Mesenchymal stem cell (in vitro differentiated cells and primary cell): ENCODE data around the gene ARFGAP3.

Experiments
- DNase-seq: peaks from one replicate; pipeline ENCODE4 v3.0.0-alpha.2; 2013
- H2AFZ ChIP-seq: one replicate; pipeline ENCODE4 v1.6.1; 2013; ENCODE audit warnings: low read depth, mild to moderate bottlenecking, control low read depth, inconsistent platforms, low read length, moderate library complexity
- H2AK5ac ChIP-seq: 2 replicates; pipeline ENCODE4 v1.6.1; 2013; ENCODE audit warnings: low read length, moderate library complexity, mild to moderate bottlenecking, inconsistent platforms; ENCODE audit not compliant: severe bottlenecking
- H2BK120ac ChIP-seq: one replicate; pipeline ENCODE4 v1.6.1; 2013; ENCODE audit warnings: low read depth, mild to moderate bottlenecking, inconsistent platforms, low read length, moderate library complexity
- H2BK12ac ChIP-seq, 2 experiments: one replicate each; pipeline ENCODE4 v1.6.1; 2013; ENCODE audit warnings: inconsistent platforms in 2 of 2, low read length in 2 of 2, mild to moderate bottlenecking in 2 of 2, moderate library complexity in 2 of 2, control low read depth in 1 of 2
- H2BK15ac ChIP-seq: one replicate; pipeline ENCODE4 v1.6.1; 2013; ENCODE audit warnings: mild to moderate bottlenecking, low read depth, inconsistent platforms; ENCODE audit not compliant: poor library complexity, severe bottlenecking
- H2BK5ac ChIP-seq: 2 replicates; pipeline ENCODE4 v1.6.1; 2013; ENCODE audit warnings: low read depth, mild to moderate bottlenecking, low read length, control low read depth, inconsistent platforms; ENCODE audit not compliant: poor library complexity, severe bottlenecking
- H3K14ac ChIP-seq, 2 experiments: one replicate each; pipeline ENCODE4 v1.6.1; 2013; ENCODE audit warnings: inconsistent platforms in 2 of 2, low read length in 2 of 2, control low read depth in 1 of 2, mild to moderate bottlenecking in 1 of 2, moderate library complexity in 1 of 2
- H3K18ac ChIP-seq, 2 experiments: one replicate each; pipeline ENCODE4 v1.6.1; 2013; ENCODE audit warnings: inconsistent platforms in 2 of 2, low read length in 2 of 2, control low read depth in 1 of 2, low read depth in 1 of 2, mild to moderate bottlenecking in 1 of 2
- H3K23ac ChIP-seq, 2 experiments: one replicate each; pipeline ENCODE4 v1.6.1; 2013; ENCODE audit warnings: inconsistent platforms in 2 of 2, low read length in 2 of 2, mild to moderate bottlenecking in 2 of 2, moderate library complexity in 2 of 2, control low read depth in 1 of 2
- H3K27ac ChIP-seq: 2 replicates; pipeline ENCODE4 v1.5.1; 2013; ENCODE audit warnings: mild to moderate bottlenecking, moderate library complexity, low read length, control low read depth, inconsistent platforms; ENCODE audit not compliant: poor library complexity, severe bottlenecking
- H3K27me3 ChIP-seq, 2 experiments: 2 replicates each; pipeline versions ENCODE4 v1.6.1 to v1.7.0; 2013; ENCODE audit warnings: low read length in 2 of 2, mild to moderate bottlenecking in 2 of 2, moderate library complexity in 2 of 2, control low read depth in 1 of 2, inconsistent platforms in 1 of 2; ENCODE audit not compliant: control insufficient read depth in 1 of 2, insufficient read depth in 1 of 2
- H3K36me3 ChIP-seq, 2 experiments: 2 replicates each; pipeline versions ENCODE4 v1.6.1 to v1.7.0; 2013; ENCODE audit warnings: low read length in 2 of 2, control low read depth in 1 of 2, inconsistent platforms in 1 of 2, low read depth in 1 of 2, mild to moderate bottlenecking in 1 of 2; ENCODE audit not compliant: insufficient read depth in 2 of 2, control insufficient read depth in 1 of 2
- H3K4ac ChIP-seq, 2 experiments: one replicate each; pipeline ENCODE4 v1.6.1; 2013; ENCODE audit warnings: inconsistent platforms in 2 of 2, low read length in 2 of 2, mild to moderate bottlenecking in 2 of 2, moderate library complexity in 2 of 2, control low read depth in 1 of 2, low read depth in 1 of 2
- H3K4me1 ChIP-seq: 2 replicates; pipeline ENCODE4 v1.6.1; 2013; ENCODE audit warnings: low read depth, low read length, control low read depth; ENCODE audit not compliant: control insufficient read depth, insufficient read depth
- H3K4me2 ChIP-seq: 2 replicates; pipeline ENCODE4 v1.6.1; 2013; ENCODE audit warnings: low read length, mild to moderate bottlenecking, inconsistent platforms; ENCODE audit not compliant: poor library complexity, severe bottlenecking
- H3K4me3 ChIP-seq, 2 experiments: 2 replicates each; pipeline versions ENCODE4 v1.5.1 to v1.7.0; 2013; ENCODE audit warnings: low read length in 2 of 2, mild to moderate bottlenecking in 2 of 2, control low read depth in 1 of 2, low read depth in 1 of 2; ENCODE audit not compliant: insufficient read depth in 1 of 2
- H3K79me1 ChIP-seq: replicated peaks from 2 replicates; pipeline ENCODE4 v1.6.1; 2013; ENCODE audit warnings: mild to moderate bottlenecking, control low read depth, low read length, inconsistent platforms; ENCODE audit not compliant: poor library complexity, severe bottlenecking
- H3K9ac ChIP-seq: 2 replicates; pipeline ENCODE4 v1.7.0; 2013; ENCODE audit warnings: mild to moderate bottlenecking, low read length, moderate library complexity
- H3K9me3 ChIP-seq: 2 replicates; pipeline ENCODE4 v1.7.0; 2013; ENCODE audit warnings: mild to moderate bottlenecking, low read length; ENCODE audit not compliant: control insufficient read depth
- H4K8ac ChIP-seq: one replicate; pipeline ENCODE4 v1.6.1; 2013; ENCODE audit warnings: inconsistent platforms, mild to moderate bottlenecking, low read length, moderate library complexity
- H4K91ac ChIP-seq: one replicate; pipeline ENCODE4 v1.6.1; 2013; ENCODE audit warnings: mild to moderate bottlenecking, low read length, inconsistent platforms
- WGBS: methylation state at CpG from one replicate; pipeline ENCODE4 v1.1.7; 2013; ENCODE audit warnings: mixed read lengths; 5-methylcytosine and 5-hydroxymethylcytosine counted together

Gene ARFGAP3

GRCh38 chr22:42868751-42869251 lies 11.7 kb upstream of the ARFGAP3 start:
- Histone ChIP-seq H3K9me3 (no peaks in the 10 kb centered on the region), H4K91ac (peak overlapping the region; percentile 34), H3K9ac (no peak overlapping the region), H3K4me1 (peaks cover 12% of the 10 kb centered on the region), H3K27ac (no peak overlapping the region), H3K4ac (no peak overlapping the region), H3K14ac (no peak overlapping the region), H3K79me1 (peaks cover 35% of the 10 kb centered on the region), H2AK5ac (no peak overlapping the region), H3K4me3 (no peak overlapping the region), H2BK15ac (no peak overlapping the region), H2AFZ (no peak overlapping the region), H3K18ac (no peak overlapping the region), H2BK5ac (no peak overlapping the region), H3K36me3 (peaks cover 47 to 64% of the 10 kb centered on the region in 2 experiments), H3K27me3 (no peaks in the 10 kb centered on the region), H2BK120ac (no peak overlapping the region), H4K8ac (no peak overlapping the region), H3K23ac (no peak overlapping the region), H2BK12ac (no peak overlapping the region), H3K4me2 (no peak overlapping the region)
- DNase-seq: no peak
- 96% methylated on average over 16 of the region's 16 CpGs for whole genome bisulfite sequencing

GRCh38 chr22:42866100-42866499 lies 9.0 kb upstream of the ARFGAP3 start:
- no peaks in the 10 kb centered on the region for H3K27me3 ChIP-seq
- H3K9ac ChIP-seq: no peak overlapping the region
- peaks cover 12% of the 10 kb centered on the region for H3K4me1 ChIP-seq
- no peak overlapping the region for H4K8ac ChIP-seq
- H3K18ac ChIP-seq: no peak overlapping the region
- DNase-seq: no peak
- H2BK15ac ChIP-seq: no peak overlapping the region
- H3K27ac ChIP-seq: no peak overlapping the region
- peaks cover 22% of the 10 kb centered on the region for H3K79me1 ChIP-seq
- H3K4me2 ChIP-seq: no peak overlapping the region
- peak overlapping the region; percentile 11 to 38 for H2BK12ac ChIP-seq
- H3K14ac ChIP-seq: no peak overlapping the region
- H3K9me3 ChIP-seq: no peaks in the 10 kb centered on the region
- no peak overlapping the region for H2AFZ ChIP-seq
- H2BK5ac ChIP-seq: no peak overlapping the region
- no peak overlapping the region for H2AK5ac ChIP-seq
- no peak overlapping the region for H3K23ac ChIP-seq
- H4K91ac ChIP-seq: no peak overlapping the region
- no peak overlapping the region for H2BK120ac ChIP-seq
- H3K4me3 ChIP-seq: no peak overlapping the region
- 98% methylated on average over 7 of the region's 7 CpGs for WGBS
- no peak overlapping the region for H3K4ac ChIP-seq
- peaks cover 21 to 40% of the 10 kb centered on the region in 2 experiments for H3K36me3 ChIP-seq

DNA sequence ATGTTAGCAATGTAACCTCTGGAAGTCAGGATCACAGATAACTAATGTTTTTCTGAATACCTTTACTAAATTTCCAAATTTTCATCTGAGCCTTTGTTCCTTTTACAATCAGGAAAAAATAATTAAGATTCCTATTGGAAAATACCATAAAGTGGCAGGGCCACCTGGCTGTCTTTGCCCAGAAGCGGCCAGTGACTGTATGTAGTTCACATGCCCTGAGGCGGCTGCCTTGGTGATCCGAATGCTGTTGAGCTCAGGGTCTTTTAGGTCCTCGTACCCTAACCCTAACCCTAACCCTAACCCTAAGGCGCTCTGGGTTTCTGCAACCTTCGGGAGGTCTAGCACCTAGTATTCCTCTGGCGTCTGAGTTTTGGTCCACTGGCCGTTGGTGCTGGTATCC lies 8.5 kb upstream of the ARFGAP3 start:
- Histone ChIP-seq H3K4ac (no peak overlapping the region), H3K9me3 (no peaks in the 10 kb centered on the region), H3K23ac (no peak overlapping the region), H3K4me1 (peaks cover 12% of the 10 kb centered on the region), H3K4me2 (no peak overlapping the region), H3K79me1 (peaks cover 22% of the 10 kb centered on the region), H3K14ac (no peak overlapping the region), H4K8ac (no peak overlapping the region), H2AFZ (no peak overlapping the region), H2BK15ac (no peak overlapping the region), H2BK12ac (no peak overlapping the region), H2AK5ac (no peak overlapping the region), H2BK120ac (no peak overlapping the region), H3K4me3 (no peak overlapping the region), H4K91ac (no peak overlapping the region), H3K27me3 (no peaks in the 10 kb centered on the region), H2BK5ac (no peak overlapping the region), H3K18ac (no peak overlapping the region), H3K27ac (no peak overlapping the region), H3K9ac (no peak overlapping the region), H3K36me3 (peaks cover 15 to 37% of the 10 kb centered on the region in 2 experiments)
- WGBS: 95% methylated on average over 8 of the region's 8 CpGs
- no peak for DNase-seq

DNA sequence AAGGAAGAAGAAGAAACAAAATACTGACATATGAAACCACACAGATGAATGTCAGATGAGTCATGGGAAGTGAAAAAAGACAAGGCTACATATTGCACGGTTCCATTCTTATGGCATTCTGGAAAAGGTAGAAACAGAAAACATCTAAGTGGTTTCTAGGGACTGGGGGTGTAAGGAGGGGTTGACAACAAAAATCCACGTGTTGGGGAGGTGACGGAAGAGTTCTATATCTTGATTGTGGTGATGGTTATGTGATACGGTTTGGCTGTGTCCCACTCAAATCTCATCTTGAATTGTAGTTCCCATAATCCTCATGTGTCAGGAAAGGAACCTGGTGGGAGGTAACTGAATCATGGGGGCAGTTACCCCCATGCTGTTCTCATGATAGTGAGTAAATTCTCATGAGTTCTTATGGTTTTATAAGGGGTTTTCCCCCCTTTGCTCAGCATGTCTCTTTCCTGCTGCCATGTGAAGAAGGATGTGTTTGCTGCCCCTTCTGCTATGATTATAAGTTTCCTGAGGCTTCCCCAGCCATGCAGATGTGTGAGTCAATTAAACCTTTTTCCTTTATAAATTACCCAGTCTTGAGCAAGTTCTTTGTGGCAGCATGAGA lies 6.4 kb upstream of the ARFGAP3 start:
- Histone ChIP-seq H2BK15ac (no peak overlapping the region), H4K91ac (no peak overlapping the region), H3K9ac (no peak overlapping the region), H3K4me1 (peaks cover 8% of the 10 kb centered on the region), H3K4me2 (no peak overlapping the region), H2AK5ac (peak overlapping the region; percentile 55), H2BK12ac (no peak overlapping the region), H3K14ac (no peak overlapping the region), H3K9me3 (no peaks in the 10 kb centered on the region), H2BK5ac (no peak overlapping the region), H3K36me3 (peaks cover 0 to 20% of the 10 kb centered on the region in 2 experiments), H2BK120ac (no peak overlapping the region), H3K27me3 (no peaks in the 10 kb centered on the region), H3K4ac (no peak overlapping the region), H2AFZ (no peak overlapping the region), H3K79me1 (peaks cover 12% of the 10 kb centered on the region), H3K4me3 (no peak overlapping the region), H3K18ac (no peak overlapping the region), H4K8ac (no peak overlapping the region), H3K27ac (peak overlapping the region; percentile 64), H3K23ac (no peak overlapping the region)
- DNase-seq: peak; percentile 80
- 33% methylated on average over 3 of the region's 4 CpGs for WGBS
